Spleen (tissue), 11 donors: ENCODE data around the gene SH2D2A. TPM values are rescaled to one million over a fixed set of nuclear protein-coding genes. Genes with fewer than 3 reads are reported as not detected.

Source experiments
- DNase-seq: peaks from one replicate; pipeline ENCODE4 v3.0.0-alpha.2; 2020
- H3K27ac ChIP-seq, 8 donors: fragments of 200-600 bp; sonication (generic) in 7 of 8; 1 replicate in 4 of 8; 2 replicates in 4 of 8; pipeline versions ENCODE4 v1.5.0 to v1.8.0; 2016 to 2021; ENCODE audit warnings: inconsistent platforms in 4 of 8, mild to moderate bottlenecking in 4 of 8, moderate library complexity in 1 of 8
- H3K27me3 ChIP-seq, 7 donors: fragments of 200-600 bp; sonication (generic) in 6 of 7; replicated peaks in 1 of 7; 1 replicate in 4 of 7; 2 replicates in 3 of 7; pipeline versions ENCODE4 v1.5.0 to v1.8.0; 2016 to 2021; ENCODE audit warnings: inconsistent platforms in 3 of 7, mild to moderate bottlenecking in 1 of 7
- H3K36me3 ChIP-seq, 6 donors: fragments of 200-600 bp; sonication (generic) in 5 of 6; 1 replicate in 4 of 6; 2 replicates in 2 of 6; pipeline versions ENCODE4 v1.5.0 to v1.8.0; 2016 to 2021; ENCODE audit warnings: inconsistent platforms in 2 of 6
- H3K4me1 ChIP-seq, 6 donors: fragments of 200-600 bp; sonication (generic) in 5 of 6; 1 replicate in 3 of 6; 2 replicates in 3 of 6; pipeline versions ENCODE4 v1.5.0 to v1.8.0; 2016 to 2021; ENCODE audit warnings: inconsistent platforms in 3 of 6
- H3K4me3 ChIP-seq, 8 donors: fragments of 200-600 bp; sonication (generic) in 7 of 8; 1 replicate in 4 of 8; 2 replicates in 4 of 8; pipeline versions ENCODE4 v1.5.0 to v1.8.0; 2016 to 2021; ENCODE audit warnings: inconsistent platforms in 4 of 8, mild to moderate bottlenecking in 4 of 8, moderate library complexity in 2 of 8
- H3K9me3 ChIP-seq, 8 donors: fragments of 200-600 bp; sonication (generic) in 7 of 8; 1 replicate in 4 of 8; 2 replicates in 4 of 8; pipeline versions ENCODE4 v1.5.0 to v1.8.0; 2016 to 2021; ENCODE audit warnings: inconsistent platforms in 4 of 8
- POLR2A ChIP-seq, 3 donors: fragments of 450-650 bp; IDR thresholded peaks; one replicate each; pipeline ENCODE4 v1.5.1; 2017; ENCODE audit warnings: antibody characterized with exemption in 3 of 3, mild to moderate bottlenecking in 1 of 3
- POLR2AphosphoS5 ChIP-seq, 3 donors: sonication (generic); formaldehyde crosslinking; IDR thresholded peaks; one replicate each; pipeline ENCODE4 v1.5.1; 2017; ENCODE audit warnings: antibody characterized with exemption in 3 of 3
- WGBS, 5 donors: extraction: QIAGEN DNeasy Blood & Tissue Kit in 3 of 5; methylation state at CpG; one replicate each; pipeline versions ENCODE4 v1.1.5 to v1.1.7; 2013 to 2018; 5-methylcytosine and 5-hydroxymethylcytosine counted together
- intact Hi-C: fragments of 100-400 bp; cut with DNase I; formaldehyde crosslinking; loops from one replicate; pipeline ENCODE4 v1.15.0; 2023; ENCODE audit warnings: low total_unique reads
- polyA plus RNA-seq, 3 donors: library from polyadenylated mRNA; stranded (reverse); fragments of 200-250 nt; gene quantifications; one replicate each; pipeline ENCODE4 v1.2.1, GENCODE V29; 2013
- total RNA-seq, 7 donors: library from RNA; depleted of rRNA in 3 of 7; stranded (reverse); fragments of >200 nt in 3 of 7; fragmentation: NEBNext Ultra II Directional in 4 of 7; extraction: Animal tissue kit (Norgen Biotek cat#: 25700) in 4 of 7; gene quantifications; one replicate each; pipeline versions ENCODE4 v1.1.0 to v1.2.1, GENCODE V29; 2016 to 2021
- TF ChIP-seq, protein P1 (sequence below), 11 experiments: fragments of 200-600 bp in 7 of 11; fragments of 450-650 bp in 4 of 11; sonication (generic) in 4 of 11; IDR thresholded peaks in 8 of 11; conservative IDR thresholded peaks in 3 of 11; 1 replicate in 7 of 11; 2 replicates in 4 of 11; pipeline versions ENCODE4 v1.4.0 to v1.8.0; 2016 to 2021; ENCODE audit warnings: antibody characterized with exemption in 11 of 11, inconsistent platforms in 4 of 11, mild to moderate bottlenecking in 1 of 11
- donor health status: healthy with polysubstance abuse.
- donor health status: DM: no; HTN: no; CAD: no; lungs with moderate emphysema.
- donor health status: DM: no; HTN: no; CAD: no.
- donor health status: Bipolar disorder and iron deficiency.
- donor health status: healthy.
- donor health status: DM: no; HTN: no; CAD: no.
- donor health status: DM: yes; HTN: yes; CAD: no.

The SH2D2A gene
- total and polyA plus RNA-seq, 10 donors: 3.6 to 22.1 (median 12.4) TPM

DNA sequence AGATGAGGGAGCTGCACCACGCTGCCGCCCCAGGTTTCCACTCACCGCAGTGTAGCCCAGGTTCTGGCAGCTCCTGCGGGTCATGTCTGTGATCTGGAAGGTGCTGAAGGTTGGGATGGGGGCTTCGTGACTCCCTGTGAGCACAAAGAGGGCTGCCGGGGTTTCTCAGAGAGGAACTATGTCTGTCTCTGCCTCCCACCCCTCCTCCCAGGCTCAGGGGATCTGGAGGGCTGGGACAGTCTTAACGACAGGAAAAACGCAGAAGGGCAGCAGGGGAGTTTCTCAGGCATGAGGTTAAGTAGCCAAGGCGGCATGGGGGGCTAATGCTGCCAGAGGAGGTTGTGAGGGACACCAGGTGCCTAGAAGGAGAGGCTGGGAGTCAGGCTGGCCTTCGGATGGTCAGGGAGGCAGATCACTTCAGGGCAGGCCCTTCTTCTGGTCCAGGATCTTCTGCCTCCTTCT, 656 bp downstream of the SH2D2A start:
- peak overlapping the region; percentile 45 to 93 (median 86) for H3K27ac ChIP-seq
- no peaks in the 10 kb centered on the region for H3K9me3 ChIP-seq
- peaks cover 0 to 10% (median 0%) of the 10 kb centered on the region in 7 donors for H3K27me3 ChIP-seq
- DNase-seq: no peak
- H3K36me3 ChIP-seq: peaks cover 0 to 8% (median 0%) of the 10 kb centered on the region in 6 donors
- WGBS, 5 donors: 62 to 73% (median 65%) methylated on average over 10 of the region's 10 CpGs
- no peak for TF ChIP-seq POLR2A (IDR thresholded peaks at IDR 0.05)
- TF ChIP-seq, protein P1, sequence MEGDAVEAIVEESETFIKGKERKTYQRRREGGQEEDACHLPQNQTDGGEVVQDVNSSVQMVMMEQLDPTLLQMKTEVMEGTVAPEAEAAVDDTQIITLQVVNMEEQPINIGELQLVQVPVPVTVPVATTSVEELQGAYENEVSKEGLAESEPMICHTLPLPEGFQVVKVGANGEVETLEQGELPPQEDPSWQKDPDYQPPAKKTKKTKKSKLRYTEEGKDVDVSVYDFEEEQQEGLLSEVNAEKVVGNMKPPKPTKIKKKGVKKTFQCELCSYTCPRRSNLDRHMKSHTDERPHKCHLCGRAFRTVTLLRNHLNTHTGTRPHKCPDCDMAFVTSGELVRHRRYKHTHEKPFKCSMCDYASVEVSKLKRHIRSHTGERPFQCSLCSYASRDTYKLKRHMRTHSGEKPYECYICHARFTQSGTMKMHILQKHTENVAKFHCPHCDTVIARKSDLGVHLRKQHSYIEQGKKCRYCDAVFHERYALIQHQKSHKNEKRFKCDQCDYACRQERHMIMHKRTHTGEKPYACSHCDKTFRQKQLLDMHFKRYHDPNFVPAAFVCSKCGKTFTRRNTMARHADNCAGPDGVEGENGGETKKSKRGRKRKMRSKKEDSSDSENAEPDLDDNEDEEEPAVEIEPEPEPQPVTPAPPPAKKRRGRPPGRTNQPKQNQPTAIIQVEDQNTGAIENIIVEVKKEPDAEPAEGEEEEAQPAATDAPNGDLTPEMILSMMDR (IDR thresholded peaks at IDR 0.05 in 8 of 11, conservative IDR thresholded peaks at IDR 0.05 in 3 of 11): no peak
- no peak for TF ChIP-seq POLR2AphosphoS5 (IDR thresholded peaks at IDR 0.05)
- intact Hi-C loops: no loop called here
- peak overlapping the region in 7 of 8 donors; percentile 5 to 71 (median 29) for H3K4me3 ChIP-seq
- peaks cover 7 to 56% (median 48%) of the 10 kb centered on the region in 6 donors for H3K4me1 ChIP-seq

DNA sequence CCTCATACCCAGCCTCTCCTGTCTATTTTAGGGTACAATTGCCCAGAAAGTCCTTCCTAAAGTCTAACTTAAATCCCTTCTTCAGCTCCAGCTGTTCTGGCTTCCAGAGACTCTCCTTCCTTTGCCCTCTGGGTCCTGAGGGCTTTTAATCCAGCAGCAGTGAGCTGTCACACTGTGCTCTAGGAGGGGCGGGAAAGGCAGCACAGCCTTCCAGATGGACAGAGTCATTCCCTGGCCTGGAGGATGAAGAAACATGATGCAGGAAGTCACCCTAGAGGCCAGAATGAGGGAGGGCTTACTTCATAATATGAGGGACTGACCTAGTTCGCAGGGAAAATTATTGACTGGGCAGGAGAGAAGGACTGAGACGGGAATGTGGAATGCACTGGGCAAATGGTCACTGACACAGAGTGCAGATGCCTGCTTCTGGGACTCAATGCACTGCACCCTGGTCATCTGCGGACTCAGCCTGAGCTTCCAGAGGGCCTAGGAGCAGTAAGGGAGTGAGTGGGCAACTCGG, 1.3 kb downstream of the SH2D2A start:
- Histone ChIP-seq H3K4me3 (peak overlapping the region in 6 of 8 donors; percentile 15 to 71 (median 36)), H3K9me3 (no peaks in the 10 kb centered on the region), H3K4me1 (peaks cover 7 to 56% (median 48%) of the 10 kb centered on the region in 6 donors), H3K27me3 (peaks cover 0 to 10% (median 0%) of the 10 kb centered on the region in 7 donors), H3K27ac (peak overlapping the region; percentile 45 to 93 (median 86)), H3K36me3 (peaks cover 0 to 11% (median 0%) of the 10 kb centered on the region in 6 donors)
- TF ChIP-seq, protein P1 (IDR thresholded peaks at IDR 0.05 in 8 of 11, conservative IDR thresholded peaks at IDR 0.05 in 3 of 11): peak in 2 of 11 experiments; percentile 10 to 24
- TF ChIP-seq POLR2A (IDR thresholded peaks at IDR 0.05) (no peak), POLR2AphosphoS5 (IDR thresholded peaks at IDR 0.05) (peak in 2 of 3 donors; percentile 33 to 54)
- intact Hi-C loops: no loop called here
- DNase-seq: no peak
- WGBS, 5 donors: 67 to 73% (median 72%) methylated on average over 5 of the region's 5 CpGs

DNA sequence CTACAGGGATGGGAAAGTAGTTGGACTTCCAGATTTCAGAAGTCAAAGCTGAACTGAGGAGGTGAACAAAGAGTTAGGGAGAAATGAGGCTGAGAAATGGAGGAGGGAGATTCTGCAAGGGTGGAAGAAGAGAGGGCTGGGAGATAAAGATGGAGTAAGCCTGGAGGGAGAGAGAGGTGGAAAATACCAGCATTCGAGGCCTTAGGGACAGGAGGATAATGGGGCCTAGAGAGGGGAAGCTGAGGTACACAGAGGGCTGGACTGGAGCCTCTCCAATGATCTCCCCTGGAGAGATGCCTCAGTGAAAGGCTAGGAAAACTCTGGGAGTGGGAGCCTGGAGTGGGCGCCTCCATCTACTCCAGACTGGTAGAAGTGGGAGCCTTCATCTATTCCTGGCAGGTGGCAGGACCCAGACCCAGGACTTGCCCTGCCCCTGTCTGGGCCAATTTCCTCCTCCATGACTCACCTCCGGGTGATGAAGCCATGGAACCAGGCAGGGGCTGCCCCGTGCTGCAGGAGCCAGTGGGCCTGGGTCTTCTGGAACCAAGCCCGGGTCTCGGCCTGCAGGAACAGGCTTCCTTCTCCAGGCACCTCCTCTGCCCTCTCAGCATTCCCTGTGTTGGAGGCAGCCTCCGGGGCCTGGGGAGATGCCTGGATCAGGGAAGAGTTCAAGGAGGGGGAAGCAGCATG, 1.9 kb downstream of the SH2D2A start:
- intact Hi-C loops: no loop called here

More for the DNA sequence above, 1.9 kb downstream of the SH2D2A start:
- no peak for DNase-seq
- peaks cover 0 to 10% (median 0%) of the 10 kb centered on the region in 7 donors for H3K27me3 ChIP-seq
- peak overlapping the region; percentile 4 to 71 (median 44) for H3K4me3 ChIP-seq
- peaks cover 7 to 56% (median 48%) of the 10 kb centered on the region in 6 donors for H3K4me1 ChIP-seq
- peaks cover 0 to 11% (median 0%) of the 10 kb centered on the region in 6 donors for H3K36me3 ChIP-seq
- TF ChIP-seq POLR2AphosphoS5 (IDR thresholded peaks at IDR 0.05) (no peak), POLR2A (IDR thresholded peaks at IDR 0.05) (no peak)
- TF ChIP-seq, protein P1 (IDR thresholded peaks at IDR 0.05 in 8 of 11, conservative IDR thresholded peaks at IDR 0.05 in 3 of 11): no peak
- no peaks in the 10 kb centered on the region for H3K9me3 ChIP-seq
- H3K27ac ChIP-seq: peak overlapping the region in 7 of 8 donors; percentile 45 to 93 (median 86)
- WGBS, 5 donors: 62 to 88% (median 81%) methylated on average over 6 to 7 of the region's 7 CpGs
